IMR-90 (cell line): ENCODE measurements around the gene SAG.

Experiments used
- BHLHE40 ChIP-seq: fragments of 150-350 bp; IDR thresholded peaks from 2 replicates; pipeline ENCODE4 v1.6.1; 2016; ENCODE audit warnings: mild to moderate bottlenecking, low read depth, low read length
- CEBPB ChIP-seq: IDR thresholded peaks from 2 replicates; pipeline ENCODE4 v1.6.1; 2012; ENCODE audit warnings: low read depth, low read length, improper control_type of control experiment
- CTCF ChIP-seq: conservative IDR thresholded peaks from 2 replicates; pipeline ENCODE4 v1.5.1; 2012; ENCODE audit warnings: mild to moderate bottlenecking, low read depth, low read length, improper control_type of control experiment
- ELK1 ChIP-seq: fragments of 150-350 bp; IDR thresholded peaks from 2 replicates; pipeline ENCODE4 v1.6.1; 2016; ENCODE audit warnings: low read depth, mild to moderate bottlenecking, low read length, moderate library complexity, borderline replicate concordance
- FOS ChIP-seq: fragments of 150-350 bp; IDR thresholded peaks from 2 replicates; pipeline ENCODE4 v1.6.1; 2016; ENCODE audit warnings: low read depth, low read length
- POLR2A ChIP-seq: IDR thresholded peaks from 2 replicates; pipeline ENCODE4 v1.6.1; 2012; ENCODE audit warnings: mild to moderate bottlenecking, low read depth, low read length
- RFX5 ChIP-seq: IDR thresholded peaks from 2 replicates; pipeline ENCODE4 v1.8.0; 2012; ENCODE audit warnings: low read depth, mild to moderate bottlenecking, low read length, moderate library complexity

GRCh38 chr2:233265899-233266431, 41.7 kb upstream of the SAG start:
- TF ChIP-seq POLR2A, result no peak
- no peak for TF ChIP-seq RFX5
- no peak for TF ChIP-seq CTCF
- no peak for TF ChIP-seq ELK1
- no peak for TF ChIP-seq BHLHE40
- TF ChIP-seq FOS, result no peak
- no peak for TF ChIP-seq CEBPB
